Inflammatory macrophage treated with lipopolysaccharide for 4 hours (primary cell): Measurements from ENCODE around the gene TLE5.

Source experiments
- DNase-seq: peaks from one replicate; pipeline ENCODE4 v3.0.0-alpha.2; 2020

TLE5 gene, protein sequence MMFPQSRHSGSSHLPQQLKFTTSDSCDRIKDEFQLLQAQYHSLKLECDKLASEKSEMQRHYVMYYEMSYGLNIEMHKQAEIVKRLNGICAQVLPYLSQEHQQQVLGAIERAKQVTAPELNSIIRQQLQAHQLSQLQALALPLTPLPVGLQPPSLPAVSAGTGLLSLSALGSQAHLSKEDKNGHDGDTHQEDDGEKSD

DNA sequence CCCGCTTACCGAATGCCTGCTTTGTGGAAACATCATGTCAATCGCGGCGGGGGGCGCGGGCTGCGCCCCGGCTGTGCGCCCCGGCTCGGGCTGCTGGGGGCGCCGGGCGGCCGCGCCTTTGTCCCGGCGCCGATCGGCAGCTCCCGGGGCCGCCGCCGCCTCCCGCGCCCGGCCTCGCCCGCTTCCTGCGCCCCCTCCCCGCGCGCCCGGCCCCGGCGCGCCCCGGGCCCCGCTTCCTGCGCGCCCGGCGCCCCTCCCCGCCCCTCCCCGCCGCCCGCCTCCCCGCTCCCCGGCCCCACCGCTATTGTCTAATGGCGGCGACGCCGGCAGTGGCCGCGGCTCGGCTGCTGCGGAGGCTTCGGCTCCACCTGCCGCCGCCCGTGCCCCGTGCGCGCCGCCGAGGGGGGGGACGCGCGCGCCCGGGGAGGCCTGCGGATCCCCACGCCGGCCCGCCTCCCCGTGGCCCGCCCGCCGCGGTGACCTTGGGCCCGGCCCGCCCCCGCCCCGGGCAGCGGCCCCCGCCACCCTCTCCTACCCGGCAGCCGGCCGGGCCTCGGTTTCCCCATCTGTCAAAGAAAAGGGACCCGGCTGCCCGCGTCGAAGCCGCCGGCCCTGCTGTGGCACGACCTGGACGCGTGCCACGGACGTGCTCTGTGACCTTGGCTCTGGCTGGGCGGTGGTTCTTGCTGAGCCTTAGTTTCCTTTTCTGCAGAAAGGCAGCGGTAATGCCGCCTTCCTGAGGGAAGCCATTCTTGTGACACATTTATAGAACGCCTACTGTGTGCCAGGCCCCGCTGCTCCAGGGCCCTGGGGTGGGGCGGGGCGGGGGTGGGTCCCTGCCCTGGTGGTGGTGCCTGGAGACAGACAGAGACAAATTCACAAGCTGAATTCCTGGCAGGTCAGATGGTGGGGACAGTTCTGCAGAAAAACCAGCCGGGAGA, at the start of gene TLE5:
Gene TLE5, minus strand, starts transcription at position 331 of the 941 bp plus-strand sequence. Its CDS starts 295 bp downstream, at position 36.
- peak; percentile 35 for DNase-seq

DNA sequence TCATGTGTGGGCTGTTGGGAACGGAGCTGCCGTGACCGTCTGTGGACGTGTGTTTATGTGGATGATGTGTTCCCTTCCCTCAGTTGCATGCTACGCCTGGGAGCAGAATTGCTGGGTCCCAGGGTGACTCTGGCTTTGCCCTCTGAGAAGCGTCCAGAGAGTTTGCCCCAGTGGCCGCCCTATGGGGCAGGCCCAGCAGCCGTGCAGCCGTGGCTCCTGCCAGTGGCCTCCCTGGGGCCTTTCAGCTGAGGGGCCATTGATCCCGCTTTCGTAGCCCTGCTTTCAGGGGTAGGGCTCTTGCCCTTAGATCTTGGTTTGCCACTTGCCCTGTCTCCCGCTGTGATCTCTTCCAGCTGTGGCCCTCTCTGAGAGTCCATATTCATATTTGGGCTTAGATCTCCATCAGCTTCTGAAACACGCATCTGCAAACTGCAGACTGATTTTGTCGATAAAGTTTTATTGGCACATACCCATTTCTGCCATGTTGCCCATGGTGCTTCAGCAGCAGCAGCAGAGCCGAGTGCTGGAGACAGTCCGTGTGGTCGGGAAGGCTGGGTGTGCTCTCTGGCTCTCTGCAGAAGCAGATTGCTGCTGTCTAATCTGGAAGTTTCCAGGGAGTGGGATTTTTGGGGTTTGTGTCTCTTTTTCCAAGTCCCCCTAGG, 49.4 kb upstream of the TLE5 start:
- DNase-seq = no peak

DNA sequence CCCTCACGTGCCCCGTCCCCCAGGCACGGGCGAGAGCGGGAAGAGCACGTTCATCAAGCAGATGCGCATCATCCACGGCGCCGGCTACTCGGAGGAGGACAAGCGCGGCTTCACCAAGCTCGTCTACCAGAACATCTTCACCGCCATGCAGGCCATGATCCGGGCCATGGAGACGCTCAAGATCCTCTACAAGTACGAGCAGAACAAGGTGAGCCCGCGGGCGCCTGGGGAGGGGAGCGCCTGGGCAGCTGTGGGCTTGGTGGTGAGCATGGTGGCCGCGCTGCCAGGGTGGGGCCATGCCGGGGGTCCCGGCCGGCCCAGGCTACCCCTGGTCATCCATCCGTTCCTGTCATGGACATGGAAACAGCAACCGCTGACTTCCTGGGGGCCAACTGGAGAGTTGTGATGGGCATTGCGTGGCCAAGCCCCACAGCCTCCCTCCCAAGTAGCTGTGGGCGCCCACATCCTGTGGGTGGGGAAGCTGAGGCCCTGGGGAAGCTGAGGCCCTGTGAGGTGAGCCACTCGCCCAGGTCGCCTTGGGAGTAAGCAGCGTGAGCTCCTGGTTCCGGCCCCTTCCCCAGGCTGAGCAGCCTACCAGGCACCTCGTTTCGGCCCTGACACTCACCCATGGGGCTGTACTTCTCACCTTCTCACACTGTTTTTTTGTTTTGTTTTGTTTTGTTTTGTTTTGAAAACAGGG, 48.0 kb upstream of the TLE5 start:
- no peak for DNase-seq

DNA sequence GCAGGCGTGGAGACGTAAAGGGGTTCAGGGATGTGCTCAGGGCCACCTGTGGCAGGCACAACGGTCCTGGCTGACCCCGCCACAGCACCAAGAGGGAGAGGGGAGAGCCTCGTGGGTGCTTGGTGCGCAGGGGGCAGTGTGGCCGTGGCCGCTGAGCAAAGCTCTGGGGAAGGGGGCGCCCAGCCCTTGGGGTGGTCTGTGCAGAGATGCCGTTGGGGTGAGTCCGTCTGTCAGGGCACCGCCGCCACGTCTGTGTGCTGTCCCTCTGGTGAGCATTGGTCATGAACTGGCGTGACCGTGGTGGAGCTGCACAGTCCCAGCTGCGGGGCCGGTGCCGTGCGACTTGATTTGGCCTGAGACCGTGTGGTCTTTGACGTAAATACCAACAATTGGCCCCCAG, 47.2 kb upstream of the TLE5 start:
- DNase-seq = no peak

DNA sequence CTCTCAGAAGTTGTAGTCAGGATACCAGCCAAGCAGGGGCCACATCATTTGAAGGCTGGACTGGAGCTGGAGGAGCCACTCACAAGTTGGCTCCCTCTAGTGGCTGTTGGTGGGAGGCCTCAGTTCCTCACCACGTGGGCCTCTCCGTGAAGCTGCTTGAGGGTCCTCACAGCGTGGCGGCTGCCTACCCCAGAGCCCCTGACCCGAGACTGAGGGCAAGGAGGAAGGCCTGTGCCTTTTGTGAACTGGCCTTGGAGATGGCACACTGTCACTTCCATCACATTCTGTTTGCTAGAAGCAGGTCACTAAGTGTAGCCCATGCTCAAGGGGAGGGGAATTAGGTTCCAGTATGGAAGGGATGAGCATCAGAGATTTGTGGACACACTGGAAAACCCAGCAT, 46.5 kb upstream of the TLE5 start:
- peak; percentile 66 for DNase-seq

DNA sequence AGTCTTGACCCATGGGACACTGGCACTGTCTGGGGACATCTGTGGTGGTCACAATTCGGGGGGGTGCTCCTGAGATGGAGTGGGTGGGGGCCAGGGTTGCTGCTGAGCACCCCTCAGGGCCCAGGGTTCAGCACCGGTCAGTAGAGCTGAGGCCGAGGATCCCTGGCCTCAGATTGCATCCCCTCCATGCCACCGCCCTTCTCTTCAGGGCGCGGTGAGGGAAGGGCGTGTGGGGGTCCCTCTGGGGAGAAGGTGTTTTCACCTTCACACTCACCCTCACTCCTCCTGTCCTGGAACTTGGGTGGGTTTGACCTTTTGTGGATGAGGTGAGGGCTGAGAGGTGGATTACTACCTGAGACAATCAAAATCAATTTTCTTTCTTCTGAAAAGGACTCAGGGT, 45.4 kb upstream of the TLE5 start:
- DNase-seq = no peak

DNA sequence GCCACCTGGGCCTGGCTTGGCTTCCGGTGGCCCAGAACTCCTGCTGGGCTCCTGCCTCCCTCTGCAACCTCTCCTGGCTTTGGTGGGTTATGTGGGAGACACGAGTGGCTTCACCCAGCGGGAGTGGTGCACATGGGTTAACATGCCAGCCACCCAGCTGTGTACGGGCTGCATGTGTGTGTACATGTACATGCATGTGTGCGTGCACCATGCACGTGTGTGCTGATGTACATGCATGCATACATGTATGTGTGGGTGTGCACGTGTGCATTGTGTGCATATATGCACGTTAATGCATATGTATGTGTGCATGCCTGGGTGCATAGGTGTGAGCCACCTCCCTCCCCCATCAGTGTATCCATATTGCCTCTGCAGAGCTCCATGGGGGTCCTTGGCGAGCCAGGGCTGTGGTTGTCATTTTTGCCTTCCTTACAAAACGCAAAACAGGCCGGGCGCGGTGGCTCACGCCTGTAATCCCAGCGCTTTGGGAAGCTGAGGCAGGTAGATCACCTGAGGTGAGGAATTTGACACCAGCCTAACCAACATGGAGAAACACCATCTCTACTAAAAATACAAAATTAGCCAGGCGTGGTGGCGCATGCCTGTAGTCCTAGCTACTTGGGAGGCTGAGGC, 44.3 kb upstream of the TLE5 start:
- DNase-seq = no peak

DNA sequence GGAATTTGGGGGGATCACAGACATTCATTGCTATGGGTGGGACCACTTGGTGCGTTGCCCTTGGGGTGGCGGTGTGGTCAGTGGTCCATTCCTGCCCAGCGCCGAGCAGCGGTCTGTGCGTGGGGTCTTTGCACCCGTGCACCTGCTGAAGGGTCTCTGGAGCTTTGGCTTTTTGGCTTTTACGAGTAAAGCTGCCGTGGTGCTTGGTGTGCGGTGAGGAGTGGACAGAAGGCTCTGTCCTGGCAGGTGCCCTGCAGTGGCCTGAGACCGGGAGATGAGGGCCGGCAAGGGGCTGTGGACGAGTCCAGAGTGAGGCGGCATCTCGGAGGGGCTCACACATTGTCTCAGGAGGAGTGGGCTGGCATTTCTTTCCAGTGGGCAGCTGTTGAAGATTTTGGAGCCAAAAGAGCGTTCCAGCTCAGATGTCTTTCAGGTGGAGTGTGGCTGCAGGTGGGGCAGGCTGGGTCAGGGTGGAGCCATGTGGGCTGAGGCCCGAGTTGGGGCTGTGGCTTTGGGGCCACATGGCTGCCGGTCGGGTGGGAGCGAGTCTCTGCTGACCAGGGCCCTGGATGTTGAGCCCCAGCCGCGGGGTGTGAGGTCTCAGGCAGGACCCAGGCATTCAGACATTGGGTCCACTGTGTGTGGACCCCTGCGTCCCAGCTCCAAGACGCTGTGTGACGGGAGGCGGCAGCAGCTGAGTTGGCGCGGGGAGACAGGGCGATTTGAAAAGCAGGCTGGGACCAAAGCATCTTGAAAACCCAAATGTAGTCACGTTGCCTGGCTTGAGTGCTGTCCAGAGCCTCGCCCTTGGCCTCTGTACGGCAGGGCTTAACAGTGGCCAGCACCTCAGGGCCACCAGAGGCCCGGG, 43.6 kb upstream of the TLE5 start:
- DNase-seq = no peak

DNA sequence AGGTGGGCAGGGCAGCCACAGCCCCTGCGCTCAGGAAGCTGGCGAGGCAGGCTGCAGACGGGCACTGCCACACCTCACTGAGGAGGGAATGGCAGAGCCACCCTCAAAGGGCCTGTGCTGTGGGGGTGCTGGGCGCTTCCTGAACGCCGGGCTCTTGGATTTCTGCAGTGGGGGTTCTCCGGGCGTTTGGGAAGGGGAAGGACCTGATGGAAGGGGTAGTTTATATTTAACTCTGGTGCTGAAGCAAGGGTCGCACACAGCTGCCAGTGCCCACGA, 42.4 kb upstream of the TLE5 start:
- no peak for DNase-seq

DNA sequence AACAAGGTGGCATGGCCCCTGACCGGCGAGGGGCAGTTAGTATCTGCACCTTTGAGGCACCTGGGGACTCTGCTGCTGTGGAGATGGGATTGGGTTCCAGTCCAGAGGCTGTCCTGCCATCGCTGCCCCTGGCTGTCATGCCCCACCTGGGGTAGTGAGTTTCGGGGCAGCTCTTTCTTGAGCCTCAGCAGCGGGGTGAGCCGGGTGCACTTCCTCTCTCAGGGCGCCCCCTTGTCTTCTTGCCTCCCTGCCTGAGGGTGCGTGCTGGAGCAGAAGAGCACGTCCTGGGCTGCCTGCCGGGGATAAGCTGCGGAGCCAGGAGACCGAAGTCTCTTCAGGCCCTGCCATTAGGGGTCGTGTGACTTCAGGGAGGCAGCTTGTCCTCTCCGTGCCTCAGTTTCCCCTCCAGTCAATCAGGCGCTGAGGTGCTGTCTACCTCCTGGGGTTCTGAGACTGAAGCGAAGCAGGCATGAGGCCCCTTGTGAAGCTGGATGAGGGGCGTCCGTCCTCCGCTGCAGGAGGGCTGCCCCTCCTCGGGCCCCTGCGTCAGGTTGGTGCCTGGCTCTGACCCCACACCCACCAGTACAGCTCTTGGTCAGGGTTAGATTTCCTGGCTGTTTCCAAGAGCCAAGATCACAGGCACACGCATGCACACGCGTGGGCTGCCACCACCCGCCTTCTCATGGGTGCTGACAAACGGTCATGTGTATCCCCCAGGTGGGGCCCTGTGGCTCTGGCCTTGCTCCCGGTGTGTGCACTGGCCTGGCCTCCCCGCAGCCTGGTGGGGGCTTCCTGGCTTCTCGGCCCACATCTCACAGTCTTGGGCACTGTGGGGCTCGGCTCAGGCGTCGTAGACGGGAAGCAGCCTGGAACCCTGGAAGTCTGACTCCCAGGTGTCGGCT, 40.2 kb upstream of the TLE5 start:
- DNase-seq = no peak

DNA sequence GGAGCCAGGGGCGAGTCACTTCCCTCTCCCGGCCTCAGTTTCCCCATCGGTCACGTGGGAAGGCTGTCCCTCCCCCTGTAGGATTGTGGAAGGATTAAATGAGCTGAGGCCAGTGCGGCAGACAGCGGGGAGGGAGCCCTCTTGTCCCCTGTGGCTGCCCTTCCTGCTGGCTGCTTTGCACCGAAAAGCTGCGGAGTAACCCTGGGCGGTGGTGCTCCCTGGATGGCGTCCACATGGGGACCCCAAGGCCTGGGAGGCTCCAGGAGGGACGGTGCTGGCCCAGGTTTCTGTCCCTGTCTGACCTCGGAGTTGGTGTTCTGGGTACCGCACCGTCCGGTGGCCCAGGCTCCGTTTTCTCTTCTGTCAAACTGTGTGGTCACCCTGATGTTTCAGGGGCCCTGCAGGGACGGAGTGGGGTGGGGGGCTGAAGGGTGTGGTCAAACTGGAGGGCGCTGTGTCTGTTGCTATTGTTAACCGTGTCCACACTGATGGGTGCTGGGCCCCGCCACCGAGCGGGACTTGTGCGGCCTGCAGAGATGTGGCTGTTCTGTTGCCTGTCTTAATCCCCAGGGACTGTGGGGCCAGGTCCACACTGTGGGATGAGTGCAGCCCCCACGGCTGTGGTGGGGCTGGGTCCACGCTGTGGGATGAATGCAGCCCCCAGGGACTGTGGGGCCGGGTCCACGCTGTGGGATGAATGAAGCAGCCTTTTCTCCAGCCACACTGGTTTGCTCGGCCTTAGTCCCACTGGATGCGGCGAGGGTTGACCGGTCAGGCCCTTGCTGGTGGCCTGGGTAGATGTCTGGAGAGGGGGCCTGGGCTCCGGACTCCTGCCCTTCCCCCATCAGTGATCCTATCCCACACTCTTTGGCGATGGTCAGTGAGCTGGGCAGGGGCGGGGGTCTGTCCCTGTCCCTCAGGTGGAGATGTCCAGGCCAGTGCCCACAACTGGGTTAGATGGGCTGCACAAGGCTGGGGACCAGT, 38.7 kb upstream of the TLE5 start:
- DNase-seq = no peak

DNA sequence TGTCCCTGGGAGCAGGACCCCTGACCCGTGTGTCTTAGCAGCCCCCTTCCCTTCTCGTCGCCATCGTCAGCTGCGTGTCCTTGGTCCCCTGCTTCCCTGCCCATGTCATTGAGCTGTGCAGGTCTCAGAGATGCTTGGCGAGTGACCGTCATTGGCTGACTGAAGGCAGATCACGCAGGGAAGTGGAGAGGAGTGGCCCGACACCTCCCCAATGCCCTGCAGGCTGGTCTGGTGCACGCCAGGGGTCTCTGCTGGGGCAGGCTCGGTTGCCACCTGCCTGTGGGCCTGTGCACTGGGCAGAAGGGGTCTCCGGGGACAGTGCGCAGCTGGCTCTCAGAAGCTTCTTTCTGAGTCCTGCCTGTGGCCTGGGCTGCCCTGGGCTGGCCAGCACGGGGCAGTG, 38.0 kb upstream of the TLE5 start:
- DNase-seq = no peak

DNA sequence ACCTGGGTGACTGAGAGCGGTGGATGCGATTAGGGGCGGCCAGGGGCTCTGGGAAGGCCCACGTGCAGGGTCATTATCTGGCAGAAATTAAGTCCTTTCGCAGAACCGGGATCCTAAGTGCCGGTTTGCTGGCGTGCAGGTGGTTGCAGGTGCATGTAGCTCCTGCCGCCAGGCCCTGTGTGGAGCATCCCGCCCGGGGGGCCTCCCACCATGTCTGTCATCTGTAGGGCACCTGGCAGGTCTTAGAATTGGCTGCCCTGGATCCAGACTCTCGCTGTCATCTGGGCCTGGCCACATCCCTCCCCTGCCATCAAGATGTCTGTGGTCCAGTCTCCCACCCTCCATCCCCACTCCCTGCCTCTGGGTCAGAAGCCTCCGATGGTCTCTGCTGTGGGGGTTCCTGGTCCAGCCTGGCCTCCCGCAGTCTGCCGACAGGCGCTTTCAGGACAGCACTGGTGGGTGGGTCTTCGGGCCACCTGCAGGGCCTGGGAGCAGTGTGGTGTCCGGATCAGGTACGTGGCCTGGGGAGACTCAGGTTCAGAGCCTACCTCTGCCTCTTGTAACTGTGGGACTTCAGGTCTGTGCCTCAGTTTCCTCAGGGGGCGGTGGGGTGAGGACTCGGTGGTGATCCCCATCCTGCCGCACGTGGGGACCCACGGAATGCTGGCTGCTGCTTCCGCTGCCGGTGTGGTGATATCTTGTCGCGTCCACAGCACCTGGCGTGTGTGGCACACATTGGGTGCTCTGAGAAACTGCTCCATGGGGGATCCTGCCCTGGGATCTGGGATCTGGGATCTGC, 37.3 kb upstream of the TLE5 start:
- DNase-seq = no peak

DNA sequence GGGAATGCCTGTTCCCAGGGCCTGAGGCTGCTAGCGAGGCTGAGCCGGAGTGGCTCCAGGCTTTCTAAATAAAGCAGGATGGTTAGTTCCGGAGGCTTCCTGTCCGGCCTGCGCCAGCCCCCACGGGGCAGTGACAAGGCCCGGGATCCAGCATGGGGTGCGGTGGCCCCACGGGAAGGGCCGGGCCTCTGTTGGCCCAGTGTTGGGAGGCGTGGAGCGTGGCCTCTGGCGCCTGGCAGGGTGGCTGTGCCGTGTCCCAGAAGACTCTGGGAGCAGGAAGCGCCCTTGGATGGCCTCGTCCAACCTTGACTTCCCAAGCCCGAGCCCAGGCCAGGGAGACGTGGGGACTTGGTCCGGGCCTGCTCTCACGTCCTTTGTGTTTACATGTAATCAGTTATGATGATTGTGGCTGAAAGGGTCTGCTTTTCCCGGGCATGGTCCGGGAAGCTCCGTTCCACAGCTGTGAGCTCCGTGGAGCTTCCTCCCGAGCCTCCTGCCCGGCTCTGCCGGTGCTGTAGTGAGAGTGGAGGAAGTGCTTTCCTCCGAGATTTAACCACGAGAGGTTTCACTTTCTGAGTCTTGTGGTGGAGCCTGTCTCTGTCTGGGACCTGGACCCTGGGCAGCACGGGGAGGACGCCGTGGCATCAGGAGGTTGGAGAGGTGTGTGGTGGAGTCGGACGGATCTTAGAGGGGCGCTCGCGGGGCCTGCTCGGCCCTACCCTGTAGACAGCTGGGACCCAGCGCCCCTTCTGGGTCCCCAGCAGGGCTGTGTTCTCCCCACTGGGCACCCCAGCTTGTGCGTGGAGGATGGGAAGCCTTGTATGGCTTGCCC, 36.4 kb upstream of the TLE5 start:
- peak; percentile 60 for DNase-seq

DNA sequence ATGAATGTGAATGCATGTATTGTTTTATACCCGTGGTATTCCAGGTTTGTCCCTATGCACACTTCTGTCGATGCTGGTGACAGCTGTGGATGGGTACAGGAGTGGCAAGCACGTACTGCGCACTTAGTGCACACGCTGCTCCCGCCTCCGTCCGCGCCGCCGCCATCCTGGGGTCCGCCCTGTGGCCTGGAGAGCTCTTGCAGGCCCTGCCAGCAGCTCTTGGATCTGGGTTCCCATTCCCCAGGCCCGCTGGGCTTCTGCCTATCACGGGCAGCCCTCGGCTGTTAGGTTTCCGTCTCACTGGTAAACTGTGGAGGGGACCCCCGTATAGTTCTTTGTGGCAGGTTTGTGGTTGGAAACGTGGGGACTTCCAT, 35.8 kb upstream of the TLE5 start:
- DNase-seq = no peak

DNA sequence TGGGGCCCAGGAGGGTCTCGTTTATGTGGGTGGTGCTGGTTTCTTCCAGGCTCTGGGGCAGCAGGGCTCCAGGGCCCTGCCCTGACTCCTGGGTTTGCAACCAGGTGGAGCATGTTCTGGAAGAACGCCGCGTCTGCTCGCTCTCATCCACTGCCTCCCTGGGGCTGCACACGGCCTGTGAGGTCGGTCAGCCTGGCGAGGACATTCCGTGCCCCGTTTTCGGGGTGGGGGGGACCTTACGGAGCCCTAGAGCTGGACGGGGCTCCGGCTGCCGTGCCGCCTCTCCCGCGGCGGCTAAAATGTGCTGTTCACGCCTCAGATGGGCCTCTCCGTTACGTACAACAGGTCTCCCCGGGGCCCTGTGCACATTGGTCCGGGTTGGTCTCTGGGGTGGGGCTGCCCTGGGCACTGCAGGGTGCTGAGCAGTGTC, 35.2 kb upstream of the TLE5 start:
- no peak for DNase-seq

DNA sequence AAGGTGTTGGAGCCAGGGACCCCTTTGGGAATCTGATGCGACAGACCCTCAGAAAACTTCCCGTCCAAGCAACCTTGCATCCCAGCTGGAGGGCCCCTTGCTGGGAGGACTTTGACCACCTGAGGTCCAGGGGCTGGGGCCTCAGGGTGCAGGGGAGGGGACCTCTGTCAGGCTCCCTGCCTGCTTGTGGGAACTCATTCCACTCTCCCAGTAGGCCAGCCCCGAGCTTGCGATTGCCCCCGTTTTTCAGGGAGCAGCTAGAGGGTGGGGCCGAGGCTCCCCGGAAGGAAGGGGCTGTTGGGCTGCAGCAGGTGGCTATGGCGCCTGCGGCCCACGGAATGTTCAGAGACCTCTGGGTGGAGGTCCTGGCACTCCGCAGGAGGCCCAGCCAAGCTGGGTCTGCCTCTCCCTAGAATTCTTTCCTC, 34.6 kb upstream of the TLE5 start:
- no peak for DNase-seq
